Left kidney (tissue), 2 donors: Measurements from ENCODE around the gene GUCY1A2. TPM values are rescaled to one million over a fixed set of nuclear protein-coding genes. Genes with fewer than 3 reads are reported as not detected.
"Not testable (repeated sequence)": the region's sequence is repeated elsewhere in the genome, so short reads cannot be mapped to it uniquely, and the experiment has no call there.

Experiments
- DNase-seq: peaks from one replicate; pipeline ENCODE4 v3.0.0-alpha.2; 2013
- polyA plus RNA-seq: library from polyadenylated mRNA; unstranded; fragments of 120-200 nt; gene quantifications from one replicate; pipeline ENCODE4 v1.2.1, GENCODE V29; 2013; ENCODE audit not compliant: insufficient read length

GUCY1A2 gene
- polyA plus RNA-seq, 1 donor, result 2.5 TPM

GRCh38 chr11:106939157-106939556 is 79.1 kb downstream of the GUCY1A2 start:
- no peak for DNase-seq

DNA sequence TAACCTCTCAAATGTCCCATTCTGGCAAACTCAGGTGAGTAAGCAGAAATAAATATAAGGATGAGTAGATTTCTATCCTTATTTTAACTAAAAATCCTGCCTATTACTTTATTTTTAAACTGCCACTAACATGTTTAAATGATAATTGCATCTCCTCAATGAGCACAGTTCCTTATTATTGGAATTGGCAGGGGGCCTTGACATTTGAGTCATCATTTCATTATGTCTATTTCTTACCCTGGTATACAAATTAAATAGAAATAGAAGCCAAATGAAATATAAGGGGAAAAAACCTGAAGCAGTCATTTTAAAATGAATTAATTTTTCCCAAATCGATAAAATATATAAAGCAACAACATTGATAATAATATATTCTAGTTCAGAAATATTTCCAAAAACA is 81.2 kb downstream of the GUCY1A2 start:
- no peak for DNase-seq

DNA sequence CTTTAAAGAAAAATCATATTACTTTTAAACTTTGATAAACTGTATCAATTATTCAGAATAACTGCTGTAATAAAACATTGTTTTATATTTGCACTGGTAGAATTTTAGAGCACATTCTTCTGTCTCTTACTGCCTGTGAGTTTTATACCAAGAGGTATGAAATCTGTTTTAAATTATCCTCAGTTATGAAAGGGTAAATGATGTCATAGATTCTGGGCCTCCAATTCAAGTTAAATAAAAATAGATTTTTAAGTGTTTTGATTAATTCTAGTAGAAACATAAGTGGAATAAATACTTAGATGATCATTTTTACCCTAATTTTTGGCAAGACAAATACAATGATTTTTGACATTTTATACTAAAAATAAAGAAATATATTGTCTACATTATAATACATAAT is 93.0 kb downstream of the GUCY1A2 start:
- no peak for DNase-seq

GRCh38 chr11:106920899-106921509 is 97.3 kb downstream of the GUCY1A2 start:
- no peak for DNase-seq

DNA sequence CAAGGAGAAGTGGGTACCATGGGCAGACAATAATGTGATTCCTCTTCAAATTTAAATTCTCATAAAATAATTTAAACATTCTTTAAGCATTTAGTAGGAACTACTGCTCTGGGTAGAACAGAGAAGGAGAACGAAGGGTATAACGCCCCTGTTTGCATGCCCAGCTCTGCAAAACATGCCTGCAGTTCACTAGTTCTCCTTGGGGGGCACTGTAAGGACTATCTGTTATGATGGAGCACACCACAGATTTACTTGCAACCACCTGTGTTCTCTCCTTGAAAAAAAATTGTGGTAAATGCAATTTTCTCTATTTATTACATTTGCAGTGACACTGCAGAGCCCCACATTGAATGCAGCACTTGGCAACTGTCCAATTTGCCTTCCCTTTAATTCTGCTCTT is 100.3 kb downstream of the GUCY1A2 start:
- DNase-seq, result no peak

DNA sequence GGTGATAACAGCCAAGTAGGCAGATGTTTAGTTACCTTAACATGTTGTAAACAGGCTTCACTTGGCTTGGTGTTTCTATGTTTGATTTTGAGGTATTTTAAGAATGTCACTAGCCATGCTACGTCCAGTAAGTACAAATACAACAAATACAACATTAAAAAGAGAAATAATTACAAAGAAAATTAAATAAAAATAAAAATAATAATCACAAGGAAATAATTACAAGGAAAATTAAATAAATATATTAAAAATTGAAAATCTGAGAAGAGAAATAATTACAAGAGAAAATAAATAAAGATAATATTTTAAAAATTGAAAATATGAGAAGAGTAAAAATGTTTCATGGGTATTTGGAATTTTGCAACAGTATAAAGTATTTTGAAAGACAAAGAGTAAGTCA is 103.9 kb downstream of the GUCY1A2 start:
- DNase-seq, result no peak

- no peak for DNase-seq
These were observed 105.1 kb downstream of the GUCY1A2 start for GRCh38 chr11:106913141-106913540.

DNA sequence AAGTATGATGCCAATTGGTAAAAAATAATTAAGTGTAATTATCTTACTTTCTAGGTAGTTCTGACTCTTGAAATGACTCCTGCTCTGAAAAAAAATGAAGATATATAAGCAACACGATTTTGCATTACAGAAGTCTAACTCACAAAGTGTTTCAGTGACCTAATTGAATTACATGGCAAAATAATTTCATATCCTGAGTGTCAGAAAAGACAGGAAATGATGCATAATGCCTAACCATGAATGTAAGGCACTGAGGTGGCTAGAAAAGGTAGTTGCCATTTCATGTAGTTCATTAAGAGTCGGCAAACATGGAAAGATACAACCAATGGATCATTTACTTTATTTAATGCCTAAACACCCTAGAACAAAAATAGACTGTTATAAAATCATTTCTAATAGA is 113.5 kb downstream of the GUCY1A2 start:
- DNase-seq, result no peak

- DNase-seq, result no peak
These were observed 128.6 kb downstream of the GUCY1A2 start for GRCh38 chr11:106889718-106890117.

DNA sequence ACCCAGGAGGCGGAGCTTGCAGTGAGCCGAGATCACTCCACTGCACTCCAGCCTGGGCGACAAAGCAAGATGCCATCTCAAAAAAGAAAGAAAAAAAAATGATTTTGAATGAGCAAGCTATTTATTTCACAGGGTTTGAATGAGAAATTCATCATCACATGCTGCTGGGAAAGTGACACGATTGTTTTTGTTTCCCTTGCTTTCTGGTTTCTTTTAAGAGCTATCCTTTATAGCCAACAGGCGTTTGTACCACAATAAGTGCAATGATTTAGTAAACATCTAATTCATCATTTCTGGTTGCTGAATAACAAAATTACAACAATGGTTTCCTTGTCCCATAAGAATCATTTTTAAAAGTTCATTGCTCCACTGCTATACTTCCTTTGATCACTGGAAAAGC is 129.9 kb downstream of the GUCY1A2 start:
- DNase-seq, result no peak

- not testable (repeated sequence) for DNase-seq
These were observed 134.6 kb downstream of the GUCY1A2 start for GRCh38 chr11:106883693-106884092.

DNA sequence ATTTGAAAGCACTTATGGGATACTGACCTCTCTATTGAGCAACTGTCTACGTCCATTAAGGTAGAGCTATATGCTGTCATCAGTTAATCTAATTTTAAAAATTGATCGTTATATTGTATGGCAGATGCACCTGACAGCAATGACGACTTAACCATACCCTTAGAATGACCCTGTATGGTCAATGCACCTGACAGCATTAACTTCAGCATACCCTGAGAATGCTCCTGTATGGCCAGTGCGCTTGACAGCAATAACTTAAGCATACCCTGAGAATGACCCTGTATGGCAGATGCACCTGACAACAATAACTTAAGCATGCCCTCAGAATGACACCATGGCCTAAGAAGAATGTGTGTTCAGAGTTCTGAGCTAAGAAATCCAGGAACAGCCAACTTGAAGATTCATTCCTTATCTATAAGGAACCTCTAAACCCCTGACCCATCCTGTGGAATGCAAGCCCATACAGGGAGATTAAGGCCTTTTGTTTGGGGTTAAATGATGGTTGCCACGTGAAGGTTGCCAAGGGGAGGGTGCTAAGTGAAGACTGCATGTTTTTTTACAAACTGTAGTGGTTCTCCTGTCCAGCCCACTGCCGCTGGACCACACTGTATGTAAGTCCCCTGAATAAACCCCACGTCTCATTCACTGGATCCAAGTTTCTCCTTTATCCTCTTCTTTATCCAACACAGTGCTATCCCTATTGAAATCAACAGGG is 138.3 kb downstream of the GUCY1A2 start:
- no peak for DNase-seq

GRCh38 chr11:106879029-106879428 is 139.2 kb downstream of the GUCY1A2 start:
- no peak for DNase-seq

GRCh38 chr11:106875013-106875412 is 143.3 kb downstream of the GUCY1A2 start:
- no peak for DNase-seq

DNA sequence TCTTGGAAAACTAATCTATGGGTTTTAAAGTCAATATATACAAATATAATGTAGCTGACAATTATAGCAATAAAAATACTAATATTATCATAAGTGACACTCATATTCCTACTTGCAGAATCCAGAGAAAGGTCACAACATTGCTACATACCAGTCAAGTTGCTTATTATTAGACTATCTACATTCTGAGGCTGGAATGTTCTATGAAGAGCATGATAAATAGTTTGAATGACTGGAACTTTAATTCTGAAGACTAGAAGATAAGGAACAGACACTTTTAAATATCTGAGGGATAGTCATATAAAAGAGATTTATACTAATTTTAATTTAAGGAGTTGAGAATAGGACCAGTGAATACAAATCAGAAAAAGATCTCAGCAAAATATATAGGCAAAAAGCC is 146.0 kb downstream of the GUCY1A2 start:
- DNase-seq, result no peak

- no peak for DNase-seq
These were observed 160.1 kb downstream of the GUCY1A2 start for GRCh38 chr11:106858200-106858599.

DNA sequence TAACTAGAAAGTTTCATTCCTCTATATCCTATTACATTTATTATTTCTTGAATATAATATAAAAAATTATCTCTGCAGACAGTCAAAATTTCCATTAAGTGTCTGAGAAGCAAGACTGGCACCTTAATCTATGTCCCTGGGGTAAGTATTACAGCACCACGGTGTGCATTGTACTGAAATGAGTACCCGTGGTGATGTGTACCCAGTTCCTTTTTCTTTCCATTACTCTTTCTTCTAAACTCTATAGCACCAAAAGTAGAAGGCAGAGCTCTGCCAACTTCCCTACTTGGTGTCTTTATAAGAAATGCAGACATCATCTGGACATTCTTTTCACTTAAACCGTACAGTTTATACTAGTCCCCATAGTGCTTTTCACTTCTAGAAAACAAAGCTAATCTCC is 161.7 kb downstream of the GUCY1A2 start:
- no peak for DNase-seq

- DNase-seq, result no peak
These were observed 163.8 kb downstream of the GUCY1A2 start for GRCh38 chr11:106854429-106854828.

- no peak for DNase-seq
These were observed 164.3 kb downstream of the GUCY1A2 start for GRCh38 chr11:106853850-106854401.

GRCh38 chr11:106852779-106853178 is 165.5 kb downstream of the GUCY1A2 start:
- no peak for DNase-seq

DNA sequence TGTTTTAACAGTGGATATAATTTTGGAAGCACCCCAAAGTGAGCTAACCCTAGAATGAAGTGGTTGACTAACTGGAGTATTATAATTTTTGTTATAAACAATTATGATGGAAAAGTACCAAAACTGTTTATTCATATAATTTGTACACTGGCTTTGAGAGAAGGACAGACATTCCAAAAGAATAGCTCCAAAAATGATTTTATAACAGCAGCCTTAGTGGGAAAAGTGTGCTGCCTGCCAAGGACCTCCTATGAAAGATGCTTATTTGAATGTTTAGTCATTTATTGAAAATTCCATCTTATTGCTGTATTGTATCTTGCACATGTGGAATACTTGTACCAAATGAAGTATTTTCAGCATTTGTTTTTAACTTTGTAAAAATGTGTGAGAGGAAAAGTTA is 169.8 kb downstream of the GUCY1A2 start:
- DNase-seq, result no peak

DNA sequence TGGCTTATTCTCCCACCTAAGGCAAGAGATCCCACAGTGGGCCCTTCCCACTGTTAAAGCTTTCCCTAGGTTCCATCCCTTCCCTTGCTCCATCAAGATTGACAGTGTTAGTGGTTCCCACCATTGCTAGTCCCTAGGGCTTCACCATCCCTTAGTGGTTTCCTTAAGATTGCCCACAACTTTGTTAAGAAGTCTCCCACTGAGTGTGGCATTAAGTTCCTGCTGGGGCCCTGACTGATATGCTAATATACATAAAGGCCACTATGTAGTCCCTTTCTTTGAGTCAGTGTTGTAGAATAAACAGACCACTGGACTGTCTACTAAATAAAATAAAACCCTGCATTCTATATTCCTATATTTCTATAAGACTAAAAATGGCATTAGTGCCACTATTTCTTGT is 176.1 kb downstream of the GUCY1A2 start:
- DNase-seq, result no peak

DNA sequence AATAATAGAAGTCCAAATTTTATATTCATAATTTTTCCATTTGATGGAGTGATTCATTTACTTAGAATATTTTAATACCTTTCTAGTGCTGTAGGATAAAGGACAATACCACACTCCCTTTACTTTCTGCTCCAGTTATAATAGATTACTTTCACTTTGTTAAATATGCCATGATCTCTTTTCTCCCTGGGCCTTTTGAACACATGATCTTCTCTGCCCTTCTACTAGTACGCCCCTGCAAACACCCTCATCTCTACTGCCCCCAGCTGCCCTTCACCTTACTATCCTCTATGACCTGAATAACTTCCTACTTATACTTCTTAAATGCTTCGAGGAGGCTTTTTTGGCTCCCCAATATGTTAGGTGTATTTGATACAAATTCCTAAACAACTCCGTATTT is 177.3 kb downstream of the GUCY1A2 start:
- no peak for DNase-seq

- DNase-seq, result no peak
These were observed 178.1 kb downstream of the GUCY1A2 start for GRCh38 chr11:106840146-106840545.
